Left hindlimb (tissue), 1 donor: ENCODE results near the gene SRGAP1.
"Not testable (repeated sequence)": the region's sequence is repeated elsewhere in the genome, so short reads cannot be mapped to it uniquely, and the experiment has no call there.

Experiments
- DNase-seq: peaks from one replicate; pipeline ENCODE4 v3.0.0-alpha.2; 2018

SRGAP1 gene

DNA sequence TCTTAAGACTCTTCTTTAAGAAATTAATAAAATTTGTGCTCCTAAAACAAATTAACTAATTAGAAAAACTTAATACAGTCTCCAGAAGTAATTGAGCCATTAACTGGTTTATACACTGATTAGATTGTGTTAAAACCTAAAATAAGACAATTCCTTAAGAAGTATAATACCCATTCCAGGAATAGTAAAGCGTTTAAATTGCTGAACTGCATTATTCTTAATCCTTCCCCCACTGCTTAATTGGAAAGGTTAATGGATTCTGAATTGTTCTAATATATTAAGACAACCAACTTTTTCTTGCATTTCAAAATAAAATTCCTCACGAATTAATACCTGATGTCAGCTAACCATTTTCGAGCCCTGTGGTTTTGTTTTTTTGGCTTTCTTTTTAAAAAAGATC is 249.2 kb downstream of the SRGAP1 start:
- DNase-seq, result no peak

DNA sequence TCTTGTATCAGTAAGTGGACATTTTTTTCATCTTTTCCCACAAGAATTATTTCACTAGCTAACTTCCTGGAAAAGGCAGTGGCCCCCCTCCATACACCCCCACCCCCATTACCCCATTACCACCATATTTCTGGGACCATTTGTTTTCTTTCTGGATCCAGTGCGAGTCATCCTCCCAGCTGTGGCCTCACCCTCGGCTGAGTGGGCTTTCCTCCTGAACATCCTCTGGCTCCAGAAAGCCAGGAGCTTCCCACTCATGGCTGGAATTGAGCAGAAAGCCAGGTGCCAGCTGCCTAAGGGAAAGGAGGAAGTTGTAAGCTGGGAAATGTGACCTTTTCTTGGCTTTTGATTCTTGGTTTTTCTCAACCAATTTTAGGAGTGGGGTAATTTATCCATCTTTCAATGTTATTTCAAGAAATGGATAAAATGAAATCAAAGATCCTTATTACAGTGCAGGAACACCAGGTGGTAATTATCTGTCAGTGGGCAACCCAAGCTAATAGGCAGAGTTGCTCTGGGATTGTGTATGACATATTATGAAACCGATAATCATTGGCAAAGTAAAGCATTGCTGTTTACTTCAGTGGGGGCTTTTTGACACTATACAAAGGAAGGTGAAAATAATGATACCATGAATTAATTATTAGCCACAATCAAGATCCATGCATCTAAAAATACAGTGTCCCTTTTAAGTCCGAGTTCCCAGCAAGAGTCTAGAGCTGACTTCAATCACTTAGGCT is 253.0 kb downstream of the SRGAP1 start:
- DNase-seq, result peak; percentile 42

DNA sequence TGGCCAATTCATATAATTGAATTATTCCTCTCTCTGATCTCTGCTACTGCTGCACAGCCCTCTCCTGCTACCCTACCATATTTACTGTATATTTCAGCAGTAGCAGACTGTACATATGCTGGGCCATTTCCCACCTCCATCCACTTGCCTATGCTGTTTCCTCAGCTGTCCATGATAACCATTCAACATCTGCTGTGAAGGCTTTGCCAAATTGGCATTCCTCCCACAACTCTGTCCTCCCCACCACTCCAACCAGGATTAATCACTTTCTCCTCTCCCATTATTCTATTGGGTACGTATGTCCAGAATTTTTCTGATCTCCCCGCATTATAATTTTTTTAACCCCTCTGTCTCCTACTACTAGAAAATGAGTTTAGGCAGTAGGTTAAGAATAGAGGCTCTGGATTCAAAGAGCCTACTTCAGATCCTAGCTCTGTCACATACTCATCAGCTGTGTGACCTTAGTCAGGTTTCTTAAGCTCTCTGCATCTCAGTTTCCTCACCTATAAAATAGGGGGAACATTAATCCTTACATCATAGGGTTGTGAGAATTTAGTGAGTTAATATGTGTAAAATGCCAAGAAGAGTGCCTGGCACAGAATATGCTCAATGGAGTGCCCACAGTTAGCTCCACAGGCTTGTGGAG is 254.3 kb downstream of the SRGAP1 start:
- DNase-seq, result peak; percentile 80

DNA sequence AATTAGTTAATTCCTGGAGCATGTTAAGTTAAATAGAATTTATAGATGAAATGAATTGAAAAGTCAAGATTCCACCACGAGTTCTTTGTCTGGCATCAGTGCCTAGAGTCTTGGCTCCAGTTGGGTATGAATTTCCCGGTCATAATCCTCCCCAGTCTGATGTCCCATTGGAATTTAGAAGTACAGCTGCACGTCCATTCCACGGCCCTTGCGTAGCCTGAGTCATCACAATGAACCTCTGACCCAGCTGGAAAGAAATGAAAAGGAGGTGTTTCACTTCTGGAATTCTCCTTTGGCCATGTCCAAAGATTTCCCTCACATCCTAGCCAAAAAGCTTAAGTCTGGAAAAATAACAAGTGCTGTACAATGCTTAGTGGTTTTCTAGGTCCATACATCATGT is 254.9 kb downstream of the SRGAP1 start:
- DNase-seq, result peak; percentile 81

DNA sequence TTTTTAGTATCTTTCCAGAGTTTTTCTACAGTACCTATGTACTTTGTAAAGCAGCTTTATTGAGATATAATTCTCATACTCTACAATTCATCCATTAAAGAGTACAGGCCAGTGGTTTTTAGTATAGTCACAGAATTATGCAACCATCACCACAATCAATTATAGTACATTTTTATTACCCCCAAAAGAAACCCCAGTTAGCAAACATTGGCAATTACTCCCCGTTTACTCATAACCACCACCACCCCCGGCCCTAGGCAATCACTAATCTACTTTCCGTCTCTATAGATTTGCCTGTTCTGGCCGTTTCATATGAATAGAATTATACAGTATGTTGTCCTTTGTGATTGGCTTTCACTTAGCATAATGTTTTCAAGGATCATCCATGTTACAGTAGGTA is 257.8 kb downstream of the SRGAP1 start:
- no peak for DNase-seq

DNA sequence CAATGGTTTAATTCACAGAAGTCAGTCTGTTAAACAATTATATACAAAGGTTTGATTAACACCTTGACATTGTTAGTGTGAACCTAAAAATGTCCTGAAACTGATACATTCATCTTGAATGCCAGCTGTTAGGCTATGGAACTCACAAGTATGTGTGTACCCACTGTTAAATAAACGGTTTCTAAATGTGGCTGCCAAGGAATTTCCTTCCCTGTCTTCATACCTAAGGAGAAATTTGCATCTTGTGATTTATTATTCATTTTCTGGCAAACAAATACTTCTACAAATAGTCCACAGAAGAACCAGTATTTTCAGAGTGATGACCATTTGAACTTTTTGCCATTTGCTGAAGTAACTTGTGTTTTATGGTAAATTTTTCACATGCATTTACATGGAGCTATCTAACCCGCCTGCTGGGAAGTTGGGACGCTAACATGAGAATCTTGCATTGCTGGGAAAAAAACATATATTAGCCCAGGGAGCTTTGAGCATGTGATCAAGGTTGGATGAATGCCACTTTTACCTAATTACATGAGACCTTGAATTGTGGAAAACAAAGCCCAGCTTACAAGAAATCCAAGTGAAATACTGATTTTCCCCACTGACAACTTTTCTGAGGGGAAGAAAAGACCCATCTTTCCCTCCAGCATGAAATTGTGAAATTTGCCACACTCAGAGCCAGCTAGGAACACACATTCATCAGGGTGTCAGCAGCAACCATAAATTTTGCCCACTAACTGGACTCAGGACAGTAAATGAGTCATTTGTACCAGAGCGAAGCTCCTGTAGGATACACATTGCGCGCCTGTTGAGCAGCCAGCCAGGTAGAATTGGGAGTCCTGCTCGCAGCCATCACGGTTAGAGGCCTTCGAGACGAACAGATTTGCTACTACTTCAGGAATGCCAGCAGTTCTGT is 259.6 kb downstream of the SRGAP1 start:
- DNase-seq, result no peak

DNA sequence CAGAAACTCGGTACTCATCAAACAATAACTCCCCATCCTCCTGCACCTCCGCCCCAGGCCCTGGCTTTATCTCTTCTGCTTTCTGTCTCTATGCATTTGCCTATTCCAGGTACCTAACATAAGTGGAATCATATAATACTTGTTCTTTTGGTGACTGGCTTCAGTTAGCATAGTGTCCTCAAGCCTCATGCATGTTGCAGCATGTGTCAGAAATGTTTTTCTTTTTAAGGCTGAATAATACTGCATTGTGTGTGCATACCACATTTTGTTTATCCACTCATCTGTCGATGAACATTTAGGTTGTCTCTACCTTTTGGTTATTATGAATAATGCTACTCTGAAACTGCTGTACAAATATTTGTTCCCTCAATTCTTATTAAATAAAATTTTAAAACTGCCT is 260.5 kb downstream of the SRGAP1 start:
- no peak for DNase-seq

DNA sequence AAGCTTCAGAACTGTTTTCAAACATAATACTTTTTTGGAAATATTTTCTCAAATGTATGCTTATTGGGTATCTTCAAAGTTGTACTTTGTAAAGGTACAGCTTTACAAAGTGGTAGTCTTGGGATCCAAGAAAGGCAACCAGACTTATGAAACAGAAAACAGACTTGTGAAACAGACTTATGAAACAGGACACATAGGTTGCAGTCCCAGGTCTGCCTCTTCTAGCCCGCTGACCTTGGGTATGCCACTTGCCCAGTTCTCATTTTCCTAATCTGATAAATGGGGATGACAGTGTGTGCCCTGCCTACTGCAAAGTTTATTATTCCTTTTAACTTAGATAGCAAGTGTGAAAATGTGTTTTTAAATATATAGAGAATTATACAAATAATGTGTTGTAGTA is 263.3 kb downstream of the SRGAP1 start:
- no peak for DNase-seq

DNA sequence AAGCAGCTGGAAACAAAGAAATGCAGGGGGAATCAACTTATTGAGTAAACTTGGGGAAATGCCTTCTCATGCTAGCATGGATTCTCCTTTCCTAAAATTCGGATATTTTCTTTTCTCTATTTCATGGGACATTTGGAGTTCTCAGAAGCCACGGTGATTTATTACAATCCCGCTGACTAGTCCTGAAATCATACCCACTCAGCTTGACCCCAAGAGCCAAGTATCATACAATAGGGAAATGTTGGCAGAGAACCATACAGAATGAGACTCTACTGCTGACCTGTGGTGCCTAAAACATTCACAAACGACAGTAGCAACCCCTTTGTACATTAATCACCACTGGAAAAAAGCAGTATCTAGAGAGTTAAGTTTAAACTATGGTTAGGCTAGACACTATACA is 265.2 kb downstream of the SRGAP1 start:
- DNase-seq, result no peak

DNA sequence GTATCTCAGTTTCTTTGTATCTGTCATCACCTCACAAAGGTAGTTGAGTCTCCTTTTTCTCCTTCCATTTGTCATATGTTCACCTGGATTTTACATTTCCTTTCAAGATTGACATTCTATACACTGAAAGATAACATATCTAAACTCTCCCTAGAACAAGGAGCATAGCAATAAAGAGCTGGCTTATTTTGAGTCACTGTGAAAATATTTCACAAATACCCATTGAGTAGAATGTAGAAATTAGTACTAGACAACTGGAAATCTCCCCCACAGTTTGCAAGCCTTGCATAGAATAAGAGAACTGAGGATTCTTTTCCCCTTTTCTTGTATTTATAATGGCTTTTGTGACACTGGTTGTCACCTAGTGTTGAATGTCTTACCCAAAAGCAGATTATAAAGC is 266.4 kb downstream of the SRGAP1 start:
- DNase-seq, result no peak

DNA sequence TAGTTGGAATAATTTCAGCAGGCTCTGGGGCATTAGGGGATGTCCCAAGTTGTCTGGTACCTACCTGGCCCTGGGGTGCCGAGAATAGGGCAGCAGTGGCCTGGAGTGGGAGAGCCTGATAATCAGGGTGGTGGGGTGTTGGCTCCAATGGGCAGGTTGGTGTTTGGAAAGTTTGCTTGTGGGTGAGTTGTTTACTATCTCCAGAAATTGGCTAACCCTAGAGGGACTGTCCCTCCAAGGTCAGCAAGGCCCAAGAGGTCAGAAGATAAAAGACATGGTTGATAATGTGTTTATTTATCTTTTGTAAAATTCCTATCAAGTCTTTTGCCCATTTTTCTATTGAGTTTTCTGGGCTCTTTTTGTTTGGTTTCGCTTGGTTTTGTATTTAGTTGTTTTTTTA is 272.5 kb downstream of the SRGAP1 start:
- DNase-seq, result no peak

DNA sequence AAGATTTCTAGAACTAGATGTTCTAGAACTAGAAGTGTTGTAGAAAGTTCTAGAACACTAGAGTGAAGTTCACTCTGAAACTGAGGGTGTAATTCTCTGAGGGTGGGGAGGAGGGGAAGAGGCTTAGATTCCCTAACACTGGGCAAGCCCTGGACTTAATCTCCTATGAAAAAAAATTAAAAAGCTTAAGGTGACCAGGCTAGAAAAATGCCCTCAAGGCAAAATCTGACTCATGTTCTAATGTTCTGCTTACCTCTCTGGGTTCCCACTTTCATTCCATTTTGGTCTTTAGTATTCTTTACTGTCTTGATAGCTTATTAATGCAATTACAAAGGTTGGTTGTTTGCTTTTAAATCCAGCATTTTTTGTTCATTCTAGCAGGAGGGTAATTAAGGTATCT is 276.1 kb downstream of the SRGAP1 start:
- DNase-seq, result no peak

DNA sequence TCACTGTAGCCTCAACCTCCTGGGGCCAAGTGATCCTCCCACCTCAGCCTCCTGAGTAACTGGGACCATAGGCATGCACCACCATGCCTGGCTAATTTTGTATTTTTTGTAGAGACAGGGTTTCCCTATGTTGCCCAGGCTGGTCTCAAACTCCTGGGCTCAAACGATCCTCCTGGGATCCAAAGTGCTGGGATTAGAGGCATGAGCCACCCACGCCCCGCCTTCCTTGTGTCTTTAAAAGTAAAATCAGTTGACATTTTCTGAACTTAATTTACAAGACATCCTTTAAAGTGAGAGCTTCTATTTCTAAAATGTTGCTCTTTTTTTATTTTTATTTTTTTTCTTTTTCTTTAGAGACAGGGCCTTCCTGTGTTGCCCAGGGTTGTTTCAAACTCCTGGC is 276.6 kb downstream of the SRGAP1 start:
- DNase-seq, result not testable (repeated sequence)

DNA sequence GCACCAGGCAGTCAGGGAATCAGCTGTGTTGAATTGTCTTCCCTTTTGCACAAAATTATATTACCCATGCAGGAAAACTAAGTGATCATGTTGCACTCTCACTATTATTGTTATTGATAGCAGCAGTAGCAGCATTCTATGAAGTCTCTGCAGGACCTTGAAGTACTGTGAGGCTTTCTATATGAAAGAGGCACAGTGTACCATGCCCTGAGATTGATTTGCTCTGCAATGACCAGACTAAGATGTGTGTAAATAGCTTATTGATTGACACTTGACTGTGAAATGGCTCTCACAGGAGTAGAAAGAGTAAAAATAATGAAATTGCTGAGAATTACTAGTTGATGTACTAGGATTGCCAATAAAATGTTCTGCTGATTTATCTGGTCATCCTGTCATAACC is 277.7 kb downstream of the SRGAP1 start:
- no peak for DNase-seq

DNA sequence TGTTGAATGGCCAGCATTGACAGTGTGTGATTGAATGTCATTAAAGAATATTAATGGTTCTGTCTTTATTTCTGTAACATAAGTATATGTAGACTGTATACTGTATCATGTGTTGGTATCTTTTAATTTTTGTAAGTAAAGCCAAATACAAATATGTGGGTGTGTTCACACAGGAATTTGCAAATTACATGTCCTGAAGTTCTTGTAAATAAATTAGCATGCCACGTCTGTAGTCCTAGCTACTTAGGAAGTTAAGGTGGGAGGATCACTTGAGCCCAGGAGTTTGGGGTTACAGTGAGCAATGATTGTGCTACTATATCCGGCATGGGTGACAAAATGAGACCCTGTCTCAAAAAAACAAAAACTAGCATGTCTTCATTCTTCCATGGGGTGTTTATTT is 278.5 kb downstream of the SRGAP1 start:
- no peak for DNase-seq

DNA sequence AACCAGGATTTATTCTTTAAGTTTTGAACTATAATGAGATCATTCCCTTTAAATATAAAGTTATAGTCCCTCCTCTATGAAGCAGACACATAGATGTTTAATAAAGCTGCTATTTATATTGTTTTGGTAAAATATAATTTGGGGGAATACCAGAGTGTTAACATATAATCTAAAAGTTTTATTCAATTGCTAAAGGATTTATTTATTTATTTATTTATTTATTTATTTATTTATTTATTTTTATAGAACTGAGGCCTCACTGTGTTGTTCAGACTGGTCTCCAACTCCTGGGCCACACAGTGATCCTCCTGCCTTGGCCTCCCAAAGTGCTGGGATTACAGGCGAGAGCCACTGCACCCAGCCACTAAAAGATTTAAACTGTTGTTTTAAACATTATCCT is 278.9 kb downstream of the SRGAP1 start:
- no peak for DNase-seq

DNA sequence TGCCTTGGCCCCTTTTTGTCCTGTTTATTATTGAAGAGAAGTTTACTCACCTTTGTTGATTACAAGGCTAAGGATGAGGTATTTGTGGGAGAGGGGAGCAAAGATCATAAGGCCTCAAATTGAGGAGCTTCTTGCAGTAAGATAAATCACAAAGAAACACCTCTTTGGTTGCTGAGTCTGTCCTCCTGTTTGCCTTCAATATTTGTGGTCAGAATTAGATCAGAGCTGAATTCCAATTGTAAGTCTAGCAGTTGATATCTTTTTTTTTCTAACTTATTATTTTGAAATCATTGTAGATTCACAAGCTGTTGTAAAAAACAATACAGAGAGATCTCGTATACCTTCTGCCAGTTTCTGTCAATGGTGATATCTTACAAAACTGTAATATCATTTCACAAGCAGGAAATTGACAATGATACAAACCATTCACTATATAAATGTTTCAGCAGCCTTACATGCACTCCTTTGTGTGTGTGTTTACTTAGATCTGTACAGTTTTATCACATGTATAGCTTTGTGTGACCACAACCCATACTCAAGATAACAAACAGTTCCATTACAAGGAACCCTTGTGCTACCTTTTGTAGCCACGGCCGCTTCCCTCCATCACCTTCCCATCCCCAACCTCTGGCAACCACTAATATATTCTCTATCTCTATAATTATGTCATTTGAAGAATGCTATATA is 280.2 kb downstream of the SRGAP1 start:
- DNase-seq, result no peak

DNA sequence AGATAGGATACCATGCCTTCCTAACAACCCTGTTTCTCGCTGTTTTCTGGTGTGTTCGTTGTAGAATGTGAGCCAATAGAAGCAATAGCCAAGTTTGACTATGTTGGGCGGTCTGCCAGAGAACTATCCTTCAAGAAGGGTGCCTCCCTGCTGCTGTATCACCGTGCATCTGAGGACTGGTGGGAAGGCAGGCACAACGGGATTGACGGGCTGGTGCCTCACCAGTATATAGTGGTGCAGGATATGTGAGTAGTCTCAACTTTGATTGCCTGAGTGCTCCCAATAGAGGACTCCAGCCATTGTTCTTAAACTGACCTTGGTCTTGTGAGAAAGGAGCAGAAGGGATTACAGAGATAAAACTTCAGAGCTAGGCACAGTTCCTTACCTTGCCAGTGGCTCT is 281.4 kb downstream of the SRGAP1 start:
- DNase-seq, result no peak

DNA sequence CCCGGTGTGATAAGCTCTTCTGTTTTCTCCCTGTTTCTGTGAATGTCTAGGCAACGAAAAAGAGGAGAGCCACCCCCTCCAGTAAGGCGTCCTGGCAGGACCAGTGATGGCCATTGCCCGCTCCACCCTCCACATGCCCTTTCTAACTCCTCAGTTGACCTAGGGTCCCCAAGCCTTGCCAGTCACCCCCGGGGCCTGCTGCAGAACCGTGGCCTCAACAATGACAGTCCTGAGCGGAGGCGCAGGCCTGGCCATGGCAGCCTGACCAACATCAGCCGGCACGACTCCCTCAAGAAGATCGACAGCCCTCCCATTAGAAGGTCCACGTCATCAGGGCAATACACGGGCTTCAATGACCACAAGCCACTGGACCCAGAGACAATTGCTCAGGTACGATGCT is 283.3 kb downstream of the SRGAP1 start:
- no peak for DNase-seq

DNA sequence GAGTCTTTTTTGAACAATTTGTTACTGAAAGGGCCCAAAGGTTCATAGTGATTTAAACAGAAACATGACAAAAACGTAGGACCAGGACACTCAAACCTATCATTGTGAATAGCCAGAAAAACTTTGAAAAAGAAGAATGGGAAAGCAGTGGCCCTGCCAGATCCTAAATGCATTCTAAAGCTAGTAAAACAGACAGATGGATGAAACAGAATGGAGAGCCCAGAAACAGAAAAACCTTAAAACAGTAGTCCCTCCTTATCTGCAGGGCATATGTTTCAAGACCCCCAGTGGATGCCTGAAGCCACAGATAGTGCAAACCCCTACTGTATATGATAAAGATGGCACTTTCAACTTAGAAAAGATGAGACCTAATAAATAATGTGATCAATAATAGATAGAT is 283.9 kb downstream of the SRGAP1 start:
- no peak for DNase-seq

DNA sequence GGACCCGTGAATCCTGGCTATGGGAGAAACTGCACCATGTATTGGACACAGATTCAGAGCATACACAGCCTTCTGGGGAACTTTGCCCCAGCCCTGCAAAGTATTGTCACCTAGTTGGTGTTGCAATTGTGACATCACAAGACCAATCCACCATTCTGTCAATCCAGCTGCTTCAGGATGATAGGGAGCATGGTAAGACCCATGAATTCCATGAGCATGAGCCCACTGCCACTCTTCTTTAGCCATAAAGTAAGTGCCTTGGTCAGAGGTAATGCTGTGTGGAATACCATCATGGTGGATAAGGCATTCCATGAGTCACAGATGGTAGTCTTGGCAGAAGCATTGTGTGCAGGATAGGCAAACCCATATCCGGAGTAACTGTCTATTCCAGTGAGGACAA is 286.0 kb downstream of the SRGAP1 start:
- not testable (repeated sequence) for DNase-seq

DNA sequence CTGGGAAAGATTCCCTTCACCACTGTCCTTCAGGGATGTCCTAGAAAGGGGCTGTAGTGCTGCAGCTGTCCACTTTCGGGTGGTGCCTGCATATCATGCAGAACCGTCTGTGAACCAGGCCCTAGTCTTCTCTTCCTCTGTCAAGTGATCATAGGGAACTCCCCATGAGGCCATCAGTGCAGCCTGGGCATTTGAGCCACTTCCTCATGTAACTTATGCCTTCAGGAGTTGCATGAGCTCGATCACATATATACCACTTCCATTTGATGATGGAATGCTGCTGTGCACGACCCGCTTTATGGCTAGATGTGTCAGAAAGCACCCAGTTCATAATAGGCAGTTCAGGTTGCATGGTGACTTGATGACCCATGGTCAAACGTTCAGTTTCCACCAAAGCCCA is 287.0 kb downstream of the SRGAP1 start:
- DNase-seq, result not testable (repeated sequence)

DNA sequence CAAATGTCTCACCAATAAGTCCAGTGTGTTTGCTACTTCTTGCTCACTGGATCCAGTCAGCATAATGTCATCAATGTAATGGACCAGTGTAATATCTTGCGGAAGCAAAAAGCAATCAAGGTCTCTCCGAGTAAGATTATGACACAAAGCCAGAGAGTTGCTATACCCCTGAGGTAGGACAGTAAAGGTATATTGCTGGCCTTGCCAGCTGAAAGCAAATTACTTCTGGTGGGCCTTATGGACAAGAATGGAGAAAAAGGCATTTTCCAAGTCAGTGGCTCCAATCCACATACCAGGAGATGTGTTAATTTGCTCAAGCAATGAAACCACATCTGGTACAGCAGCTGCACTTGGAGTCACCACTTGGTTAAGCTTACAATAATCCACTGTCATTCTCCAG is 288.2 kb downstream of the SRGAP1 start:
- DNase-seq, result not testable (repeated sequence)
